Glomerular visceral epithelial cell (primary cell): ENCODE measurements around the gene GLDC.
"Not testable (repeated sequence)": the region's sequence is repeated elsewhere in the genome, so short reads cannot be mapped to it uniquely, and the experiment has no call there.

Source experiments
- DNase-seq: peaks from one replicate; pipeline ENCODE4 v3.0.0-alpha.2; 2016; ENCODE audit errors: extremely low spot score

GLDC gene

GRCh38 chr9:6664204-6664680 lies 18.7 kb upstream of the GLDC start:
- no peak for DNase-seq

GRCh38 chr9:6660512-6660911 lies 15.0 kb upstream of the GLDC start:
- no peak for DNase-seq

- no peak for DNase-seq
Observed at GRCh38 chr9:6658628-6659353, 13.3 kb upstream of the GLDC start.

GRCh38 chr9:6656614-6657300 lies 11.2 kb upstream of the GLDC start:
- no peak for DNase-seq

DNA sequence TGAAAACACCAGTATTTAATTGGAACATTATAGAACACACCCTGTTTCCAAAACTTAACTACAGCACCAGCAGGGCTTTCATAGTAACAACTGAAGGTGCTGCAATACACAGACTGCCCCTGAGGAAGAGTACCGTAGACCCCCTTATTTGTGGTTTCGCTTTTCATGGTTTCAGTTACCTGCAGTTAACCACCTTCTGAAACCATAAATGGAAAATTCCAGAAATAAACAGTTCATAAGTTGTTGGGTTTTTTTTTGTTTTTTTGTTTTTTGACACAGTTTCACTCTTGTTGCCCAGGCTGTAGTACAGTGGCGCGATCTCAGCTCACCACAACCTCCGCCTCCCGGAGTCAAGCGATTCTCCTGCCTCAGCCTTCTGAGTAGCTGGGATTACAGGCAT lies 9.5 kb upstream of the GLDC start:
- DNase-seq = no peak

DNA sequence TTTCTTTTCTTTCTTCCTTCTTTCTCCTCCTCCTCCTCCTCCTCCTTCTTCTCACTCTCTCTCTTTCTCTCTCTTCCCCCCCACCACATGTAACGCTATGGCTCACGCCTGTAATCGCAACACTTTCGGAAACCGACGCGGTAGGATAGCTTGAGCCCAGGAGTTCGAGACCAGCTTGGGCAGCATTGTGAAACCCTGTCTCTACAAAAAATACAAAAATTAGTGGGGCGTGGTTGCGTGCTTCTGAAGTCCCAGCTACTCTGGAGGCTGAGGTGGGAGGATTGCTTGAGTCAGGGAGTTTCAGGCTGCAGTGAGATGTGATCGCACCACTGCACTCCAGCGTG lies 736 bp upstream of the GLDC start:
- peak; percentile 30 for DNase-seq

DNA sequence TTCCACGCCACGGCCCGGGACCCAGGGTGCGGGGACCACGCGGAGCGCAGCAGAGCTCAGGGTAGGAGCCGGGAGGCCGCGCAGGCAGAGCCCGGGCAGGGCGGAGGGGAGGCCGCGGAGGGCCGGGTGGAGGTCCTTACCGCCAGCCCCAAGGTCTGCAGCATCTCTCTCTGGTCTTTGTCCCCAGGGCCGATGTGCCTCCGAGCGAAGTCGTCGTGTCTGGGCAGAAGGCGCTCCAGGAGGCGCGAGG lies 499 bp downstream of the GLDC start:
- DNase-seq = not testable (repeated sequence)

DNA sequence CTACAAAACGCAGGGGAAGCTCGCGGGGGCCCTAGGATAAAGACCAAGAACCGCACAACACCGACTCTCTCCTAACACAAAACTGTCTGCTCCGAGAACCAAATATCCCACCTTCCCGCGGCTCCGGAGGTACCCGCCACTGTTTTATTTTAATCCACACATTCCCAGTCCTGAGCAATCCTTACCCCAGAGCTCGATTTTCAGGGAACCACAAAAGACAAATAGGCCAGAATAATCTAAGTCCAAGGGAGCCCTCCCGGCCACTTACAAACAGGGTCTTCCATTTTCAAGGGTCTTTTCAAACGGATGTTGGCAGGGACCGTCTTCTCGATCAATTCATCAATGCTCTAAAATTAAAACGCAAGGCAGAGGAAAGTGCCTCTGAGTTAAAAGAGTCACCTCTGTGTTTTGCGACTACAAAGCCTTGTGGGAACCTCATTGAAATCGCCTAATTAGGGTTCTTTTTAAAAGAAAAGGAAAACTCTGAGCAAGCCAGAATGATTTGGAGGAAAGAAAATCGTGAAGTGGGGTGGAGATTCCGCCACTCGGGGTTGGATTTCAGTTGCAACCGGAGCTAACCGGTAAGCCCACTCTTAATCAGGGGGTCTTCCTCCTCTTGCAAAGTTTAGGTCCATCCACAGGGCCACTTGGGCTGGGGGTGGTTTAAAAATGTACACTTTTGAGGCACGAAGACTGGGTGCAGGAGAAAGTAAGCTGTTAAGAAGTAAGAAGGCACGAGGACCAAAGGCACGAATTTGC lies 1.0 kb downstream of the GLDC start:
- no peak for DNase-seq

- no peak for DNase-seq
Observed at GRCh38 chr9:6641961-6642360, 3.6 kb downstream of the GLDC start.

GRCh38 chr9:6641561-6641960 lies 4.0 kb downstream of the GLDC start:
- DNase-seq = no peak

- DNase-seq = no peak
Observed at GRCh38 chr9:6641056-6641455, 4.5 kb downstream of the GLDC start.

DNA sequence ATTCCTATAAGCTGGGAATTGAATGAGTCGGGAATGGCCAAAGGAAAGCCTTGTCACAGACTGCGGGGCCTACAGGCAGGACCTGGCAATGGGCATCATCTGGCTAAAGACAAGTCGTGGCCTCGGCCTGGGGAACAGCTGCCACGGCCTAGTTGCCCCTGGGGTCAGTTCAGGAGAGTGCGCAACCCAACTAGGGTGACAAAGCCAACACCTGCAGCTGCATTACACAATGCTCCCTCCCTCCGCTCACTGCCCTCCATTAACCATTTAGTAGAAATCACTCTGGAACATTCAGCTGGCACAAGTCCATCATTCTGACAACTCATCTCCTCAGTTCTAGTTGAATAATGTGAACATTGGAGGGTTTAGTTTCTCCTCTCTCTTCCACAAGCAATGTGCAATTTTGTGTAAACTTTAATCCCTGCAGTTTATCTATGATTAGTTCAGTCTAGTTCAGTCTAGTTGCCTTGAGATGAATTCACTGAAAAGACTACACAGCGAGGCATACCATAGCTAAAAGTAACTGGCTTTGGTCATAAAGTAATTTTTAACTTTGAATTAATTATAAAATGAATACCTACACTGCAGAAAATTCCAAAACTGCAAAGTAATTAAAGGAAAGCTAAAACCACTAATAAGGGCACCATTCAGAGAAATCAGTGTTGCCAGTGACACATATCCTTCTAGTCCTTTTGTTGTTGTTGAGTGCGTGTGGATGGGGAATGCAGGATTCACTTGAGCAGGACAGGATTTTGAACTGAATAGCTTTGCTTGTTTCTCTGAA lies 5.1 kb downstream of the GLDC start:
- peak; percentile 25 for DNase-seq

DNA sequence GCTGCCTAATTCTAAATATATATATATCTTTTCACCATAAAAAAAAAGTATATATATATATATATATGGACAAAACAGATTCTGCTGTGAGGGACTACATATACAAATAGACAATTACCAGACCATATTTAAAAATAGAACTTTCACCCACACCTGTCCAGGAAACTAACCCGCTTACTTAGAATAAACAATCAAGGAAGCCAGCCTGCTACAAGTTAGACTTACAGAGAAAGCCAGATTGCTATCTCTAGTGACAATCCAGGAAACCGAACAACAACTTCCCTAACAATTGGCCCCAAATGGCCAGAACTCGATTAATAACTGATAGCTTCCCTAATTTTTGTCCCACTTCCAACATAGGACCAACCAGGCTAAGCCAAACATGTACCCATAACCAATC lies 5.9 kb downstream of the GLDC start:
- no peak for DNase-seq

DNA sequence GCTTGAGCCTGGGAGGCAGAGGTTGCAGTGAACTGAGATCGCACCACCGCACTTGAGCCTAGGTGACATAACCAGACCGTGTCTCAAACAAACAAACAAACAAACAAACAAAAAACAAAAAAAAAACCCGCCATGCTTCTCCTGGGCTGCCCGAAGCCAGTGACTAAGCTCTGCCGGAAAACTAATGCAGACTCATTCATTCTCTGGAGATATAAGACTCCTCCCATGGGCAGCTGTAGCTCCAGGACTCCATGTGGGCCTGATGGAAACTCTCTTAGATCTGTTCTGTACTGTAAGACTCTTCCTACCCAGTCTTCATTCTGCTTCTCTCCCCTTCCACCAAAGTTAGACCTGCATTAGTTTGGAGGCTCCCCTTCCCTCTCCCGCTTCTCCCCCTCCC lies 11.1 kb downstream of the GLDC start:
- no peak for DNase-seq

GRCh38 chr9:6633378-6633777 lies 12.2 kb downstream of the GLDC start:
- no peak for DNase-seq

DNA sequence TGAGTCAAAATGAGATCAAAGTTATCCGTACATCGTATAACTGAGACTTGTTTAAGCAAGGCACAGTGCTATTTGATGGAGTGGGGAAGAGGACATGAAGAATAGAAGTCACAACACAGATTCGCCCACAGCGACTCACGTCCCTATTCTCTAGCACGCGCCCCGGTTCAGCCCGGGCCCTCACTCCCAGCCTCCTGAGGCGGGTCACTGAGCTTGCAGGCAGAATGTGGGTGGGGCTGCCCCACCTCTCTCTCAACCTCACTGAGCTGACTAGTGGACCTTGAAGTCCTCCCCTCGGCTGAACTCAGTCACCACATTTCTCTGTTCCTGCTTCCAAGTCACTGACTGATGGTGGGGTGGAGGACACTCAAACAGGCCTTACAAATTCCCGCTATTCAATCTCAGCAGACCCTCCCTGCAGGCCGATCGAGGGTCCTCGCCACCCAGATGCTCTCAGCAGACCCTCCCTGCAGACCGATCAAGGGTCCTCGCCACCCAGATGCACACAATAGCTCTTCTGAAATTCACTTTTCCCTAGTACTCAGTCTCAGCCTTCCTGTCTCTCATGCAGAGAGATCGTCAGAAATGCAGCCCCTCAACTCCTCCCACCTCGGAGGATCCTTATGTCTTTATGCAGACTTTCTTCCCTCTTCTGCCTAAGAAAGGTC lies 12.9 kb downstream of the GLDC start:
- peak; percentile 76 for DNase-seq

DNA sequence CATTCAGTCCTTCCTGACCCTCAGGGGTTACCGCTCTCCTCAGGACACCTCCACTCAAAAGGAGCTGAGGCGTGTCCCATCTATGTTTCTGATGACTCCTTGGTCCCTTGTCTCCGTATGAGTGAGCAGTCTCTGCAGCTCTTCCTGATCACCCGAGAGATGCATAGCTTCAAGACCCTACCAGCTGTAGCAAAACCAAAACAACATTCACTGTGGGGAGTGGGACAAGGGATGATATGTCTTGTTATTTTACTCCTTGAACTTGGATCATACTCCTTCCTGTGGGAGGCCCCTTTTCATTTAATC lies 14.4 kb downstream of the GLDC start:
- DNase-seq = no peak

- no peak for DNase-seq
Observed at GRCh38 chr9:6630502-6631206, 14.9 kb downstream of the GLDC start.

DNA sequence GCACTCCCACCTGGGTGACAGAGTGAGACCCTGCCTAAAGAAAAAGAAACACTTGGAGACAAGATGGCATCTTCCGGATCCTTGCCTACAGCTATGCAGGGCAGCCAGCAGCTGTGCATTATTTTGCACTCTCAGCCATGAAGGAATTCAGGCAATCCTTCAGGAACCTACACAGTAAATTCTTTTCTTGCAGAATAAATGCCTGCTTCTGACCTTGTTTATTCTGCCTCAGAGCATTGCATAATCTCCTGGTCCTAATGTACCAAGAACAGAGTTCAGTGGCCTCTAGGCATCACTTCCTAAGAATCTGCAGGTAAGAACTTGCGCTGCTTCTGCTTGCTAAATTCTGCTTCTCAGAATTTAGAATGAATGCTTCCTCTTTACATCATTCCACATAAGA lies 16.8 kb downstream of the GLDC start:
- no peak for DNase-seq

DNA sequence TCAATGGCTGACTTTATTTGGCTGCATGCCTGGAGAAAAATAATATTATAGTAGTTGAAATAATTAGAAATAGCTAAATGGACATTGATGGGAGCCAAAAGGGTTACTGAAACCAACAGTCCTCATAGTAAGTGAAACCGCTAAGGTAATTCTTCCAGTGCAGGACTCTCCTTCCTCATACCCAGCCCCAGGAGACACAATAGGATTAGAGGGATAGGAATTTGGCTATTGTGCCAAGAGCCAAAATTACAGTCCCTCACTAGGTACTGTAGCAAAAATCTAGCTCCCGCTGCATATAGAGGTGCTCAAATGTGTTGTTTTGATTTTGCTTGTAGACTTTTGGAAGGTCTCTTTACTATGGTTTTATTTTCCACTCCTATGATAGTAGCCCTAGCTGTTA lies 20.2 kb downstream of the GLDC start:
- DNase-seq = no peak

DNA sequence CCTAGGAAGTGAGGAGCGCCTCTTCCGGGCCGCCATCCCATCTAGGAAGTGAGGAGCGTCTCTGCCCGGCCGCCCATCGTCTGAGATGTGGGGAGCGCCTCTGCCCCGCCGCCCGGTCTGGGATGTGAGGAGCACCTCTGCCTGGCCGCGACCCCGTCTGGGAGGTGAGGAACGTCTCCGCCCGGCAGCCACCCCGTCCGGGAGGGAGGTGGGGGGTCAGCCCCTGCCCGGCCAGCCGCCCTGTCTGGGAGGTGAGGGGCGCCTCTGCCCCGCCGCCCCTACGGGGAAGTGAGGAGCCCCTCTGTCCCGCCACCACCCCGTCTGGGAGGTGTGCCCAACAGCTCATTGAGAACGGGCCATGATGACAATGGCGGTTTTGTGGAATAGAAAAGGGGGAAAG lies 22.7 kb downstream of the GLDC start:
- not testable (repeated sequence) for DNase-seq
